Loucy (cell line): ENCODE measurements around the gene P4HA3.

Experiments used
- H2AFZ ChIP-seq: fragments of 200-600 bp; sonication (generic); 2 replicates; pipeline ENCODE4 v1.6.0; 2016; ENCODE audit warnings: antibody characterized with exemption, mild to moderate bottlenecking, low read length, moderate library complexity
- H3F3A ChIP-seq: fragments of 200-600 bp; 2 replicates; pipeline ENCODE4 v1.6.0; 2016; ENCODE audit warnings: antibody characterized with exemption, low read depth, mild to moderate bottlenecking
- H3K27me3 ChIP-seq: fragments of 200-600 bp; sonication (generic); 2 replicates; pipeline ENCODE4 v1.6.1; 2014; ENCODE audit warnings: low read length, mild to moderate bottlenecking; ENCODE audit not compliant: insufficient read depth, poor library complexity, severe bottlenecking
- H3K36me3 ChIP-seq: fragments of 200-600 bp; sonication (generic); 2 replicates; pipeline ENCODE4 v1.6.1; 2016; ENCODE audit warnings: low read length; ENCODE audit not compliant: insufficient read depth
- H3K4me1 ChIP-seq: fragments of 200-600 bp; sonication (generic); 2 replicates; pipeline ENCODE4 v1.5.1; 2014; ENCODE audit warnings: low read length, mild to moderate bottlenecking; ENCODE audit not compliant: insufficient read depth, poor library complexity, severe bottlenecking
- H3K4me2 ChIP-seq: fragments of 200-600 bp; sonication (generic); 2 replicates; pipeline ENCODE4 v1.6.0; 2014; ENCODE audit warnings: antibody characterized with exemption, low read length, low read depth, mild to moderate bottlenecking; ENCODE audit not compliant: poor library complexity, severe bottlenecking
- H3K4me3 ChIP-seq: fragments of 200-600 bp; sonication (generic); 2 replicates; pipeline ENCODE4 v1.5.1; 2014; ENCODE audit warnings: low read length, mild to moderate bottlenecking, mixed read lengths; ENCODE audit not compliant: poor library complexity, severe bottlenecking
- H3K79me2 ChIP-seq: fragments of 200-600 bp; sonication (generic); 2 replicates; pipeline ENCODE4 v1.6.1; 2014; ENCODE audit warnings: low read length; ENCODE audit not compliant: insufficient read depth
- H3K9ac ChIP-seq: fragments of 200-600 bp; sonication (generic); 2 replicates; pipeline ENCODE4 v1.6.0; 2014; ENCODE audit warnings: mild to moderate bottlenecking, low read depth, low read length, moderate library complexity; ENCODE audit not compliant: poor library complexity, severe bottlenecking
- H3K9me2 ChIP-seq: fragments of 200-600 bp; sonication (generic); replicated peaks from 2 replicates; pipeline ENCODE4 v1.6.1; 2016; ENCODE audit warnings: low read depth, low read length, mixed read lengths
- H3K9me3 ChIP-seq: fragments of 200-600 bp; sonication (generic); 2 replicates; pipeline ENCODE4 v1.6.1; 2014; ENCODE audit warnings: mild to moderate bottlenecking, antibody characterized with exemption, low read length, low read depth; ENCODE audit not compliant: insufficient read depth
- H4K20me1 ChIP-seq: fragments of 200-600 bp; sonication (generic); 2 replicates; pipeline ENCODE4 v1.6.0; 2014; ENCODE audit warnings: antibody characterized with exemption, low read length, mild to moderate bottlenecking; ENCODE audit not compliant: insufficient read depth, poor library complexity, severe bottlenecking
- CTCF ChIP-seq: fragments of 200-600 bp; sonication (generic); conservative IDR thresholded peaks from 2 replicates; pipeline ENCODE4 v1.5.1; 2014; ENCODE audit warnings: mild to moderate bottlenecking, antibody characterized with exemption, low read length
- EZH2phosphoT487 ChIP-seq: fragments of 200-600 bp; IDR thresholded peaks from 2 replicates; pipeline ENCODE4 v1.6.1; 2018; ENCODE audit warnings: antibody characterized with exemption, mild to moderate bottlenecking, moderate library complexity, borderline replicate concordance

The P4HA3 gene

GRCh38 chr11:74283580-74284180, 27.8 kb downstream of the P4HA3 start:
- Histone ChIP-seq H3K9me2 (no peaks in the 10 kb centered on the region), H3K4me1 (peaks cover 6% of the 10 kb centered on the region), H3K4me2 (no peak overlapping the region), H4K20me1 (no peaks in the 10 kb centered on the region), H3K36me3 (no peaks in the 10 kb centered on the region), H2AFZ (no peak overlapping the region), H3K79me2 (no peaks in the 10 kb centered on the region), H3K9ac (no peak overlapping the region), H3F3A (no peaks in the 10 kb centered on the region), H3K27me3 (no peaks in the 10 kb centered on the region), H3K9me3 (no peaks in the 10 kb centered on the region), H3K4me3 (no peak overlapping the region)
- TF ChIP-seq EZH2phosphoT487, result no peak
- TF ChIP-seq CTCF, result no peak

- Histone ChIP-seq H2AFZ (no peak overlapping the region), H3K9me3 (no peaks in the 10 kb centered on the region), H4K20me1 (no peaks in the 10 kb centered on the region), H3F3A (no peaks in the 10 kb centered on the region), H3K9me2 (no peaks in the 10 kb centered on the region), H3K79me2 (no peaks in the 10 kb centered on the region), H3K36me3 (no peaks in the 10 kb centered on the region), H3K9ac (no peak overlapping the region), H3K4me3 (no peak overlapping the region), H3K4me1 (peaks cover 1% of the 10 kb centered on the region), H3K4me2 (no peak overlapping the region), H3K27me3 (no peaks in the 10 kb centered on the region)
- TF ChIP-seq CTCF (no peak), EZH2phosphoT487 (no peak)
These were observed 28.5 kb downstream of the P4HA3 start for GRCh38 chr11:74282914-74283371.

GRCh38 chr11:74282421-74282820, 29.0 kb downstream of the P4HA3 start:
- Histone ChIP-seq H2AFZ (no peak overlapping the region), H4K20me1 (no peaks in the 10 kb centered on the region), H3K27me3 (no peaks in the 10 kb centered on the region), H3K4me3 (no peak overlapping the region), H3K4me1 (no peaks in the 10 kb centered on the region), H3K9ac (no peak overlapping the region), H3K4me2 (no peak overlapping the region), H3K9me2 (no peaks in the 10 kb centered on the region), H3K9me3 (no peaks in the 10 kb centered on the region), H3K79me2 (no peaks in the 10 kb centered on the region), H3K36me3 (no peaks in the 10 kb centered on the region), H3F3A (no peaks in the 10 kb centered on the region)
- no peak for TF ChIP-seq CTCF
- TF ChIP-seq EZH2phosphoT487, result no peak
